Bronchial epithelial cell (primary cell): Measurements from ENCODE around the gene SMIM35. TPM values are rescaled to one million over a fixed set of nuclear protein-coding genes. Genes with fewer than 3 reads are reported as not detected.
"Not testable (repeated sequence)": the region's sequence is repeated elsewhere in the genome, so short reads cannot be mapped to it uniquely, and the experiment has no call there.

Source experiments
- DNase-seq: peaks from one replicate; pipeline ENCODE4 v3.0.0-alpha.2; 2010; ENCODE audit warnings: low read depth
- FAIRE-seq: peaks from 2 replicates; lab custom pipeline; 2011; peaks lifted over from hg19 to GRCh38; lab: Jason Lieb, UNC
- H3K27me3 ChIP-seq: 2 replicates; pipeline ENCODE4 v1.5.1; 2011; ENCODE audit warnings: low read length; ENCODE audit not compliant: control insufficient read depth, insufficient read depth
- H3K36me3 ChIP-seq: 2 replicates; pipeline ENCODE4 v1.5.1; 2011; ENCODE audit warnings: low read length; ENCODE audit not compliant: control insufficient read depth, insufficient read depth
- H3K4me3 ChIP-seq: 2 replicates; pipeline ENCODE4 v1.5.1; 2011; ENCODE audit warnings: mild to moderate bottlenecking, low read depth, low read length, control low read depth
- CTCF ChIP-seq: IDR thresholded peaks from 2 replicates; pipeline ENCODE4 v1.5.1; 2011; ENCODE audit warnings: mild to moderate bottlenecking, moderate library complexity, low read length, control low read depth, inconsistent platforms; ENCODE audit not compliant: insufficient read depth, severe bottlenecking
- total RNA-seq: library from RNA; depleted of rRNA; stranded (reverse); fragments of >200 nt; gene quantifications from 2 replicates; pipeline ENCODE4 v1.2.1, GENCODE V29; 2014

Gene SMIM35
- total RNA-seq, 1 donor from 2014 or later = not detected

DNA sequence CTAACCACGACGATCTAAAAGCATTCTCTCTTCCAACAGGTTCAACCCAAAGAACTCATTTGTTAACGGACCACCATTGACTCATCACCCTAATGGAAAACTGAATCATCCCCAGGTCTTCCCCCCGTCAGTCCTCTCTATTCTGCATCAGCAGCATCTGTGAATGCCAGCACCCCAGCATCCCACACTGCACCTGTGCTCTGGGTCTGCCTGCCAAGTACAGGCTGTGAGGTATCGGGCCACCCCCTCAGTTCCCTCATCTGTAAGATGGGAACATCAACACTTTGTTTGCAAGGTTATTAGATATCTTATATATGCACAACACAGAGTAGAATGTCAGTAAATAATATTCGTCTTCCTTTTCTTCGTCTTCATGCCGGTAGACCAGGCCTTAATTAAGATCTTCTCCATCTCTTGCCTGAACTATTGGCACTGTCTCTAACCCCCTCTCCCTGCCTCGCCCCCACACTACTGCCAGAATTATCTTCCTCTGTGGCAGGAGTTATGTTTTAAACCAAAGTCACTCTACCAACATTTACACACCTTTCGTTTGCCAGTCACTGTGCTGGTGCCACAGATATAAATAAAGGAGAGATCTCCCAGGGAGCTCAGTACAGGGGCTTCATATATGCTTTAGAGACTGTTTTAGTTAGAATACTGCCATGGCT lies 17.7 kb downstream of the SMIM35 start:
- TF ChIP-seq CTCF = no peak
- H3K4me3 ChIP-seq = no peak overlapping the region
- FAIRE-seq = no peak
- no peak for DNase-seq
- no peaks in the 10 kb centered on the region for H3K36me3 ChIP-seq
- no peaks in the 10 kb centered on the region for H3K27me3 ChIP-seq

DNA sequence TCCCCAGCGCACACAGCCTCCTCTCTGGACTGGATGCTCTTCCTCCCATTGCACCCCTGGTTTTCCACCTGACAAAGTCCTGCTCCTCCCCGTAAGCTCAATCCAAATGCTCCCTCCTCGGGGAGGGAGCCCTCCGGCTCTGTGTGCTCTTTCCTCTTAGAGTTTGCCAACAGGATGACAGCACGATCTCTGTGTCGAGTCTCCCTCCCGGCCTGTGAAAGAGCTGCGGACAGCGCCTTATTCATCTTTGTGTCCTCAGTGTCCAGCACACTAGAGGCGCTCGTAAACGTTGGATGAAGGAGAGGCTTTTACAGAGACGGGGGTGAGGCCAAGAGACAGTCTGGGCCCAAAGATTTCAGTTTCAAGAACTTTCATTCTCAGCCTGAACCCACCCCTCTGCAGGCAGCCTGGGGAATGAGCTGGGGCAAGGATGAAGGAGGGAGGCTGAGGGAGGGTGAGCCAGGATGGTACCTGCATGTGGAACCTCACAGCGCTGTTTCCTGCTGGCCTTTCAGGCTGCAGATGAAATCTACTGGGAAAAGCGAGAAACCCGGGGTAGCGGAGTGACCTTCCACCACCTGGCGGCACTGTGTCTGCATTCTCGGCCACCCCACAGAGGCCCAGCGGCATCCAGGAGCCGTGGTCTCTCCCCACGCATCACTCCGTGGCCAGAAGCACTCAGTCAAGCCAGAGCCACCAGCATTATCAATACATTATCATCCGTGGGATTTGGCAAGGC lies 18.4 kb downstream of the SMIM35 start:
- Histone ChIP-seq H3K36me3 (no peaks in the 10 kb centered on the region), H3K4me3 (no peak overlapping the region), H3K27me3 (no peaks in the 10 kb centered on the region)
- FAIRE-seq (no peak), DNase-seq (no peak)
- no peak for TF ChIP-seq CTCF

DNA sequence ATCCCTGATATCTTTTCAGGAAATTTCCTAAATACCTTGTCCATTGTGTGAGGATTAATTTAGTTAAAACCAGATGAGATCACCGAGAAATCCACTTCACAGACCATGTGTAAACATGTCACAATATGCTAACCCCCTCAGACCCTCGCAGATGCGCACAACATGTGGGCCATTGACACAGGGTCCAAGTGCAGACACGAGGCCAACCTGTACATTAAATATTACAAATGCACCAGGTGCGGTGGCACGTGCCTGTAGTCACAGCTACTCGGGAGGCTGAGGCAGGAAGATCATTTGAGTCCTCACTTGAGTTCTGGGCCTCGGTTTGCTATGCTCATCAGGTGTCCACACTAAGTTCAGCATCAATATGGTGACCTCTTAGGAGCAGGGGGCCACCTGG lies 19.8 kb downstream of the SMIM35 start:
- DNase-seq = no peak
- H3K27me3 ChIP-seq = no peaks in the 10 kb centered on the region
- no peak for TF ChIP-seq CTCF
- H3K4me3 ChIP-seq = no peak overlapping the region
- no peak for FAIRE-seq
- H3K36me3 ChIP-seq = no peaks in the 10 kb centered on the region

- DNase-seq (no peak), FAIRE-seq (no peak)
- no peaks in the 10 kb centered on the region for H3K36me3 ChIP-seq
- no peak overlapping the region for H3K4me3 ChIP-seq
- no peak for TF ChIP-seq CTCF
- H3K27me3 ChIP-seq = no peaks in the 10 kb centered on the region
These were observed 21.4 kb downstream of the SMIM35 start for GRCh38 chr11:118065384-118065783.

DNA sequence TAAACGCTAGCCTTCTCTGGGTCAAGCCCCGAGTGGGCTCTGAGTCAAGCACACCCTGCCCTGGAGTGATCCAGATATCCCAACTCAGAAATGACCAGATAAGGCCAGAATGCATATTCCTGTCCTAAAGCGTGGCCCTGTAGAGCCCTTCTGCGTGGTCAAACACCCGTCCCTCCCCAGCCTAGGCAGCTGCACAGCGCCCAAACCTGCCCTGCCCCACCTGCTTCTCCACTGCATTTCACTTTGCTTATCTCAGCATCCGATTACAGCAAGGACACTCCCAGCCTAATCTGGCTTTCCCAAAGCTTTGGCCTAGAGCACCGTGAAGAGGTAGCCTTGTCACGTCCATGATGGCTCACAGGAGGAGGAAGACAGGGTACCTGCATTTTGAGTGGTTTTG lies 21.8 kb downstream of the SMIM35 start:
- Histone ChIP-seq H3K27me3 (no peaks in the 10 kb centered on the region), H3K4me3 (no peak overlapping the region), H3K36me3 (no peaks in the 10 kb centered on the region)
- no peak for DNase-seq
- no peak for FAIRE-seq
- TF ChIP-seq CTCF = no peak

DNA sequence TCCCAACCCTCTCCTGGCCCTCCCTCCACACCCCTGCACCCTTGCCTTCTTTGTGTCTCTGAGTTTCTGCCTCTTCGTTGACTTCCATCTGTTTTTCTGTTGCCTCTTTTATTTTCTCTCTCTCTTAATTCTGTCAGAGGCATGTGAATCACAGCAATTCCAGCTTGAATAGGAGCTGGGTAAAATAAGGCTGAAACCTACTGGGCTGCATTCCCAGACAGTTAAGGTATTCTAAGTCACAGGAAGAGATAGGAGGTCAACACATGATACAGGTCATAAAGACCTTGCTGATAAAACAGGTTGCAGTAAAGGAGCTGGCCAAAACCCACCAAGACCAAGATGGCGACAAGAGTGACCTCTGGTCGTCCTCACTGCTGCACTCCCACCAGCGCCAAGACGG lies 24.1 kb downstream of the SMIM35 start:
- H3K4me3 ChIP-seq, DNase-seq, H3K27me3 ChIP-seq, FAIRE-seq, H3K36me3 ChIP-seq: not testable (repeated sequence)

DNA sequence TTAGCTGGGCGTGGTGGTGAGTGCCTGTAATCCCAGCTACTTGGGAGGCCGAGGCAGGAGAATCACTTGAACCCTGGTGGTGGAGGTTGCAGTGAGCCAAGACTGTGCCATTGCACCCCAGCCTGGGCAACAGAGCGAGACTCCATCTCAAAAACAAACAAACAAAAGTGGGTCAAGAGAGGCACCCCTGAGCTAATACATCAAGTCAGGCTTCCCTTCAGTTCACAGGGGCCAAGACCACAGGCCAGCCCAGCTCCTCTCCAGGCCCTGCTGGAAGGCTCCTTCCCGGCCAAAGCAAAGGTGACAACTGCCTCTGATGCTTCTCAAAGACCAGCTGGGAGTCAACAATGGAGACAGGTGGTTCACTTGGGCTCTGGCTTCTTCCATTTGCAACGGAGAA lies 24.6 kb downstream of the SMIM35 start:
- not testable (repeated sequence) for DNase-seq, H3K4me3 ChIP-seq, H3K27me3 ChIP-seq, H3K36me3 ChIP-seq, FAIRE-seq
